22Rv1 (cell line): ENCODE data around the gene MGST2.

Source experiments
- CTCF ChIP-seq: fragments of 450-650 bp; IDR thresholded peaks from 2 replicates; pipeline ENCODE4 v1.5.1; 2017; ENCODE audit warnings: mild to moderate bottlenecking
- ZFX ChIP-seq: fragments of 450-650 bp; IDR thresholded peaks from 2 replicates; pipeline ENCODE4 v1.6.1; 2017; ENCODE audit warnings: antibody characterized with exemption, borderline replicate concordance

GRCh38 chr4:139700568-139700967 lies 34.9 kb downstream of the MGST2 start:
- TF ChIP-seq CTCF = no peak
- TF ChIP-seq ZFX = no peak
